Measurements from ENCODE around the gene SORCS1.
"Not testable (repeated sequence)": the region's sequence is repeated elsewhere in the genome, so short reads cannot be mapped to it uniquely, and the experiment has no call there.

The SORCS1 gene

GRCh38 chr10:107033799-107034422 lies 130.6 kb downstream of the SORCS1 start:
- no peak overlapping the region for H3K4me3 ChIP-seq (replicated peaks; ENCODE audit: low read depth, low read length)
- TF ChIP-seq, protein P1, sequence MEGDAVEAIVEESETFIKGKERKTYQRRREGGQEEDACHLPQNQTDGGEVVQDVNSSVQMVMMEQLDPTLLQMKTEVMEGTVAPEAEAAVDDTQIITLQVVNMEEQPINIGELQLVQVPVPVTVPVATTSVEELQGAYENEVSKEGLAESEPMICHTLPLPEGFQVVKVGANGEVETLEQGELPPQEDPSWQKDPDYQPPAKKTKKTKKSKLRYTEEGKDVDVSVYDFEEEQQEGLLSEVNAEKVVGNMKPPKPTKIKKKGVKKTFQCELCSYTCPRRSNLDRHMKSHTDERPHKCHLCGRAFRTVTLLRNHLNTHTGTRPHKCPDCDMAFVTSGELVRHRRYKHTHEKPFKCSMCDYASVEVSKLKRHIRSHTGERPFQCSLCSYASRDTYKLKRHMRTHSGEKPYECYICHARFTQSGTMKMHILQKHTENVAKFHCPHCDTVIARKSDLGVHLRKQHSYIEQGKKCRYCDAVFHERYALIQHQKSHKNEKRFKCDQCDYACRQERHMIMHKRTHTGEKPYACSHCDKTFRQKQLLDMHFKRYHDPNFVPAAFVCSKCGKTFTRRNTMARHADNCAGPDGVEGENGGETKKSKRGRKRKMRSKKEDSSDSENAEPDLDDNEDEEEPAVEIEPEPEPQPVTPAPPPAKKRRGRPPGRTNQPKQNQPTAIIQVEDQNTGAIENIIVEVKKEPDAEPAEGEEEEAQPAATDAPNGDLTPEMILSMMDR (IDR thresholded peaks at IDR 0.05; ENCODE audit: low read depth, low read length, missing control alignments): no peak
- no peak for DNase-seq (ENCODE audit: extremely low read depth, low read depth)

GRCh38 chr10:107032700-107033401 lies 131.7 kb downstream of the SORCS1 start:
- TF ChIP-seq, protein P1 (IDR thresholded peaks at IDR 0.05; ENCODE audit: low read depth, low read length, missing control alignments): no peak
- DNase-seq (ENCODE audit: extremely low read depth, low read depth): no peak
- no peak overlapping the region for H3K4me3 ChIP-seq (replicated peaks; ENCODE audit: low read depth, low read length)

GRCh38 chr10:107031931-107032699 lies 132.4 kb downstream of the SORCS1 start:
- TF ChIP-seq, protein P1 (IDR thresholded peaks at IDR 0.05; ENCODE audit: low read depth, low read length, missing control alignments): no peak
- no peak overlapping the region for H3K4me3 ChIP-seq (replicated peaks; ENCODE audit: low read depth, low read length)
- DNase-seq (ENCODE audit: extremely low read depth, low read depth): no peak

DNA sequence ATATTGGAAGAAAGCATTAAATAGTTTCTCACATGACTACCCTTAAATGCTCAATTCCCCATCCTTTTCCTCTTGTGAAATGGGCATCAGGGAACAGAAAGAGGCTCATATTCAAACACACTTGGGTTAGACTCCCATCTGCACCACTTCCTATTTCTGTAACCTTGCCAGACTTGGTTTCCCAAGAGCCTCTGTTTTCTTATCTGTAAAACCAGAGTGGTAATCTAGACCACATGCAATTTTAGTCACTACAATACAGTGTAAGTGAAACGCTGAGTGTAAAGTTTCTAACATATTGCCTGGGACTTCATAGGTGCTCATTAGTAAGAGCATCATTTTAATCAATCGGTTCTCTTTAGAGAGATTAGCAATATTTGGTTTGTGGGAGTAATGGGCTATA lies 136.3 kb downstream of the SORCS1 start:
- DNase-seq (ENCODE audit: extremely low read depth, low read depth): no peak
- TF ChIP-seq, protein P1 (IDR thresholded peaks at IDR 0.05; ENCODE audit: low read depth, low read length, missing control alignments): no peak
- no peak overlapping the region for H3K4me3 ChIP-seq (replicated peaks; ENCODE audit: low read depth, low read length)

GRCh38 chr10:107025676-107026075 lies 138.8 kb downstream of the SORCS1 start:
- no peak for DNase-seq (ENCODE audit: extremely low read depth, low read depth)
- no peak overlapping the region for H3K4me3 ChIP-seq (replicated peaks; ENCODE audit: low read depth, low read length)
- TF ChIP-seq, protein P1 (IDR thresholded peaks at IDR 0.05; ENCODE audit: low read depth, low read length, missing control alignments): no peak

DNA sequence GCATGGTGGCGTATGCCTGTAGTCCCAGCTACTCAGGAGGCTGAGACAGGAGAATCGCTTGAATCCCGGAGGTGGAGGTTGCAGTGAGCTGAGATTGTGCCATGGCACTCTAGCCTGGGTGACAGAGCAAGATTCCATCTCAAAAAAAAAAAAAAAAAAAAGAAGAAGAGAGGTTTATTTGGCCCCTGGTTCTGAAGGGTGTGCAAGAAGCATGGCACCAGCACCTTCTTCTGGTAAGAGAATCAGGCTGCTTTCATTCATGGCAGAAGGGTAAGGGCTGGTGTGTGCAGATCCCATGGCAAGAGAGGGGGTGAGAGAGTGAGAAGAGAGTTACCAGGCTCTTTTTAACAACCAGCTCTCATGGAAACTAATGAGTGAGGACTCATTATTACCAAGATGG lies 140.5 kb downstream of the SORCS1 start:
- H3K4me3 ChIP-seq (replicated peaks; ENCODE audit: low read depth, low read length): not testable (repeated sequence)

More for the DNA sequence above, 140.5 kb downstream of the SORCS1 start:
- DNase-seq (ENCODE audit: extremely low read depth, low read depth): not testable (repeated sequence)
